H54 (cell line): Measurements from ENCODE around the gene OPN1MW3.
"Not testable (repeated sequence)": the region's sequence is repeated elsewhere in the genome, so short reads cannot be mapped to it uniquely, and the experiment has no call there.

Experiments used
- DNase-seq: peaks from one replicate; pipeline ENCODE4 v3.0.0; 2011; ENCODE audit warnings: low spot score, mixed read lengths; ENCODE audit not compliant: insufficient read length
- FAIRE-seq: peaks from 3 replicates; lab custom pipeline; 2011; peaks lifted over from hg19 to GRCh38; lab: Jason Lieb, UNC

Gene OPN1MW3

DNA sequence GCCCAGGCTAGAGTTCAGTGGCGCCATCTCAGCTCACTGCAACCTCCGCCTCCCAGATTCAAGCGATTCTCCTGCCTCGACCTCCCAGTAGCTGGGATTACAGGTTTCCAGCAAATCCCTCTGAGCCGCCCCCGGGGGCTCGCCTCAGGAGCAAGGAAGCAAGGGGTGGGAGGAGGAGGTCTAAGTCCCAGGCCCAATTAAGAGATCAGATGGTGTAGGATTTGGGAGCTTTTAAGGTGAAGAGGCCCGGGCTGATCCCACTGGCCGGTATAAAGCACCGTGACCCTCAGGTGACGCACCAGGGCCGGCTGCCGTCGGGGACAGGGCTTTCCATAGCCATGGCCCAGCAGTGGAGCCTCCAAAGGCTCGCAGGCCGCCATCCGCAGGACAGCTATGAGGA is at the start of gene OPN1MW3:
Gene OPN1MW3 (plus strand): TSS at position 301 of the 400 bp plus-strand sequence. CDS start 38 bp downstream, at position 339.
- FAIRE-seq, DNase-seq: not testable (repeated sequence)

DNA sequence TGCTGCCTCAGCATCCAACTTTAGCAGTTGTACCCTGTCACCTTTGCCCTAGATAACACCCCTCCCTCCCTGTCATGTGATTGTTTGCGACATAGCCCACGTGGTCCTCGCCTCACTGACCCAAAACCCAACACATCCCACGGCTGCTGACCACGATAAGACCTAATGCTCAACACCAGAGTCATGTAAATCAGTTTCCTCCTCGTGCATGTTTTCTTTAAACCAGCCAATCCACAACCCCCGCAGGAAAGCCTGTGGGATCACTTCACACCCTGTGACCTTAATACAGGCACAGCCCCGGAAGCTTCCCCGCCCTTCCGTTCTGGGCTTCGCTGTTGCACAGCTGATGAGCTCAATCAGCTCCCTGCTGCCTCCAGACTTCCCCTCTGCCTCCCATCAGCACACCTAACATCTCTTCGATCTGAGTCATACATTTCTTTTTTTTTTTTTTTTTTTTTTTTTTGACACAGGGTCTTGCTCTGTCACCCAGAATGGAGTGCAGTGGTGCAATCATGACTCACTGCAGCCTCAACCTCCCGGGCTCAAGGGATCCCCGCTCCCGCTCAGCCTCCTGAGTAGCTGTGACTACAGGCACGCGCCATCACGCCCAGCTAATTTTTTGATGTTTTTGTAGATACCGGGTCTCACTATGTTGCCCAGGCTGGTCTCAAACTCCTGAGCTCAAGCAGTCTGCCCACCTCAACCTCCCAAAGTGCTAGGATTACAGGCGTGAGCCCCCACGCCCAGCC is 47.5 kb upstream of the OPN1MW3 start:
- not testable (repeated sequence) for DNase-seq, FAIRE-seq

DNA sequence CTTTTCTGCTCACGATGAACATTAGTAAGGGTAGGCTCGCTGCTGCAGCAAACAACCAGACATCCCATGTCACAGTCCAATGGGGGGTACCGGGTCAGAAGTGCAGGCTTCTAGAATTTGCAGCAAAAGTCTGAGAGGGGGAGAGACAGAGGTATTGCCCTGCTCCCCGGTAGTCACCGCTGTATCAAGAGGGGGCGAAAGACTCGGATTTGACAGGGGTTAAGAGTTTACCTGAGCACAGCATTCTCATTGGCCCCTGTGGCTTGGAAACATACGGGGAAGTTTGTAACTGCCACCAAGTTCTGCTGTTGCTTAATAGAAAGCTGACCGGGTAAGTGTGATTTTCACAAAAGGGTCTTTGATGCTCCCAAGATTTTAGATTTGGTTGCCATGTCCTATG is 46.3 kb upstream of the OPN1MW3 start:
- not testable (repeated sequence) for FAIRE-seq, DNase-seq

DNA sequence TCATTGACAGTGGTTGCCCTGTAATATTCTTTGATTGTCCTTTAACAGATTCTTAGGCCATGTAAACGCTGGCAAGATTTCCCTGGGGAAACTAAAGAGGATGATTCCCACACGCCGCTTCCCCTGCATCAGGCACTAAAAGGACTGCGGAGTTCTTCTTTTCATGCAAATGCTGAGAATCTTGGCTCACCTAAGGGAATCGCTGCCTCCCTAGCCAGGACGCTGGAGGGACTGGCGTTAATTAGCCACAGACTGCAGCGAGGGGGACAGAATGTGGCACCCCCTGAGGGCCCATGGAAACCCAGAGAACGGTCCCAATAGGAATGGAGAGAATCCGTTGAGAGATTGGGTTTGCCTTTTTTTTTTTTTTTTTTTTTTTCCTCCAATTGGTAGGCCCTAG is 45.9 kb upstream of the OPN1MW3 start:
- not testable (repeated sequence) for FAIRE-seq, DNase-seq

DNA sequence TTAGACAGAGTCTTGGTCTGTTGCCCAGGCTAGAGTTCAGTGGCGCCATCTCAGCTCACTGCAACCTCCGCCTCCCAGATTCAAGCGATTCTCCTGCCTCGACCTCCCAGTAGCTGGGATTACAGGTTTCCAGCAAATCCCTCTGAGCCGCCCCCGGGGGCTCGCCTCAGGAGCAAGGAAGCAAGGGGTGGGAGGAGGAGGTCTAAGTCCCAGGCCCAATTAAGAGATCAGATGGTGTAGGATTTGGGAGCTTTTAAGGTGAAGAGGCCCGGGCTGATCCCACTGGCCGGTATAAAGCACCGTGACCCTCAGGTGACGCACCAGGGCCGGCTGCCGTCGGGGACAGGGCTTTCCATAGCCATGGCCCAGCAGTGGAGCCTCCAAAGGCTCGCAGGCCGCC is 37.9 kb upstream of the OPN1MW3 start, which contains the start of gene OPN1MW2:
Gene OPN1MW2 (plus strand): TSS at position 301 of the 400 bp plus-strand sequence. CDS start 60 bp downstream, at position 361.
- FAIRE-seq, DNase-seq: not testable (repeated sequence)

DNA sequence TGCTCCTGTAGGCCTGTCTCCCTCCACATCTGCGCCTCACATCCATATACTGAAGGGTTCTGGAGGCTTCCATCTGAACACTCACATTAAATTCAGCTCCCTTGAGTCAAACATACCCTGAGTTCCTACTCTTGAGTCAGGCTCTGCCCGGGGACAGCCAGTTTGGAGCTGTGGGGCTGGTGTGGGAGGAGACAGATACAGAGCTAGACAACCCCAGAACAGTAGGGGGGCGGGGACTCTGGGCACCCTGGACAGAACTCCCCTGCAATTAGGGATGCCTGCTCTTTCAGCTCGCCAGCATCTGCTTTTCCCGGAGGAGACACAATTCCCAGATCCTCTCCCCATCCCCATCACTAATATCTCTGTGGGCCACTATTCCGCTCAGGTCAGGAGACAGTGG is 32.1 kb upstream of the OPN1MW3 start:
- DNase-seq, FAIRE-seq: not testable (repeated sequence)

DNA sequence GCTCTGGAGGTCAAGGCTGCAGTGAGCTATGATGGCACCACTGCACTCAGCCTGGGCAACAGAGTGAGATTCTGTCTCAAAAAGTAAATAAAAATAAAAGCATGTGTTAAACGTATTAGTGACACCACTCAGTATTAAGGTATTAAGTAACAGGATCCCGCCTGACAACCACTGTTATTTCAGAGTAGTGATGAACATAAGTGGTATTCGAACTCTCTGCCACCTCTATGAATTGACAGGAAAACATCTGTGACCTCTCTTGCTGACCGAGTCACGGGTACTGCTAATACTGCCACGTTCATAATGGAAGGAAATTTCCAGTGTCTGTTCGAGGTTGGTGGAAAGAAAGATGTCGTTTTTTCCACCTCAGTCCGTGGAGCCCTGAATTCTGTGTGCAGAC is 30.7 kb upstream of the OPN1MW3 start:
- DNase-seq, FAIRE-seq: not testable (repeated sequence)

DNA sequence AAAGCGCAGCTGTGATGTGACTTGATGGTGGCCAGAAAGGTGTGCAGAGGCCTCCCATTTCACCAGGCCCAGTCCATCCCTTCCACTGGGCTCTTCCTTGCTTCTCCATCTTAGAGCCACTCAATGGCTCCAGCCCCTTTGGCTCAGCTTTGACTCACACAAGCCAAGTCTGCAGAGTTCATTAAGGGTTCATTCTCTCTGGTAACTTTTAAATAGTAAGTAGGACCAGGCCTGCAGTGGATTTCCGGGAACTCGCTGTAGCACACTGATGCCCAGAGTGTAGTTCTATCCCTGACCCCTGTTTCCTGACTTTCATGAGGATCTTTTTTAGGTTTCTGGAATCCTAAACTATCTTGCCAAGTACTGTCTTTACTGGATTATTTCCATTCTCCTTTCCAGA is 25.9 kb upstream of the OPN1MW3 start:
- not testable (repeated sequence) for FAIRE-seq, DNase-seq

DNA sequence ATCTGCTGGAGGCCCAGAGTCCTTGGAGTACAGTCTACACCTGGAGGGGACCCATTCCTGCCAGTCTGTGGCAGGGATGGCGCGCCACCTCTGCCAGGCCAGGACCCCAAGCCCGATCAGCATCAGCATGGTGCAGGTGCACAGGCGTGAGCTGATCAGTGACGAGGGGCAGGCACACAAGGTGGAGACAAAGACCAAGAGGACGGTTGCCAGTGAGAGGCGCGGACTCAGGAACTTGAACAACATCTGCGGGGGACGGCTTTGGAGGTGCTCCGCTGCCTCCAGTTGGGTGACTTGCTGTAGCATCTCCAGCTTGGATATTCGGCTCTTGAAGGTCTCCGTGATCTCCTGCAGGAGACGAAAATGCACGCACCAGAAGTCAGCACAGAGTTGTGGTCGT is 23.8 kb upstream of the OPN1MW3 start:
- FAIRE-seq, DNase-seq: not testable (repeated sequence)

DNA sequence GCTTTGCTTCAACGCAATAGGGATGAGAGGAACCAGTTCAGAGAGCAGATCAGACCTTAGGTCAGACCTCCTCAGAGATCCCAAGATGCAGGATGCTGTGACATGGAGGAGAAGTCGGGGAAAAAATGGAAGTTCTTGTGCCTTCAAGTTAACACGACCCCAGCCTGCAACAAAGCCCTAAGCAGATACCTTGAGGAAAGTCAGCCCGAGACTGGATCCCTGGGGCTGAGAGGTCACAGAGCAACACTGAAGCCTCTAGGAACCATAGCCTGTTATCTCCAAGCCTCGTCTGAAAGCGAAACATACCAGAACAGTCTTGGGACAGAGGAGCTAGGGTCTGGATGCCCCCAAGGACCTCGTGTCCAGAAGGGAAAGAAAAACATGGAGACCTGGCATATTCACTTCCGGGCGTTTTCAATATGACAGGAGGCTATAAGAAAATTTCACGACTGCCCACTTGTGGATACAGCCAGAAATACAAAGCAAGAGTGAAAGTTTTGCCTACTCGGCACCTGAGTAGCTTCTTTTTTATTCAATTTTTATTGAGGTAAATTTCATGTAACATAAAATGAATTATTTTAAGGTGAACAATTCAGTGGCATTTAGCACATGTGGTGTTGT is 18.3 kb upstream of the OPN1MW3 start:
- not testable (repeated sequence) for DNase-seq, FAIRE-seq

DNA sequence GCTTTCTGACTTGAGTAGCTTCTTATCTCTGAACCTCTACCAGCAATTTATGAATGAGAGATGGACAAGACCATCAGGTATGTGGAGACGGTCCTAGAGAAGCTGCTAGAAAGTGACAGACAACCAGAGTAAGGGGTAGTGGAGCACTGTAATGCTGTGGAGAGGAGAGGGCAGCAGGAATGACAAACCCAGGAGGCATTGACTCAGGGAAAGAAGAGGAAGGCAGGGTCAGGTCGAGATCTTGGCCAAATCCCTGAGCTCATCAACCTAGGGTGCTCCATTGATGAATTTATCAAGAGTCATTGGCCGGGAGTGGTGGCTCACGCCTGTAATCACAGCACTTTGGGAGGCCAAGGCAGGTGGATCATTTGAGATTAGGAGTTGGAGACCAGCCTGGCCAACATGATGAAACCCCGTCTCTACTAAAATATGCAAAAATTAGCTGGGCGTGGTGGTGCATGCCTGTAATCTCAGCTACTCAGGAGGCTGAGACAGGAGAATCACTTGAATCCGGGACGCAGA is 17.3 kb upstream of the OPN1MW3 start:
- FAIRE-seq, DNase-seq: not testable (repeated sequence)

DNA sequence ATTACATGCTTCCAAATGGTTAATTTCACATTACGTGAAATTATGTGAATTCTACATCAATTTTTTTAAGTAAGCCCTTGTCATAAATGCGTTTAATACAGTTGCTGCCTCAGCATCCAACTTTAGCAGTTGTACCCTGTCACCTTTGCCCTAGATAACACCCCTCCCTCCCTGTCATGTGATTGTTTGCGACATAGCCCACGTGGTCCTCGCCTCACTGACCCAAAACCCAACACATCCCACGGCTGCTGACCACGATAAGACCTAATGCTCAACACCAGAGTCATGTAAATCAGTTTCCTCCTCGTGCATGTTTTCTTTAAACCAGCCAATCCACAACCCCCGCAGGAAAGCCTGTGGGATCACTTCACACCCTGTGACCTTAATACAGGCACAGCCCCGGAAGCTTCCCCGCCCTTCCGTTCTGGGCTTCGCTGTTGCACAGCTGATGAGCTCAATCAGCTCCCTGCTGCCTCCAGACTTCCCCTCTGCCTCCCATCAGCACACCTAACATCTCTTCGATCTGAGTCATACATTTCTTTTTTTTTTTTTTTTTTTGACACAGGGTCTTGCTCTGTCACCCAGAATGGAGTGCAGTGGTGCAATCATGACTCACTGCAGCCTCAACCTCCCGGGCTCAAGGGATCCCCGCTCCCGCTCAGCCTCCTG is 9.9 kb upstream of the OPN1MW3 start:
- not testable (repeated sequence) for FAIRE-seq, DNase-seq

DNA sequence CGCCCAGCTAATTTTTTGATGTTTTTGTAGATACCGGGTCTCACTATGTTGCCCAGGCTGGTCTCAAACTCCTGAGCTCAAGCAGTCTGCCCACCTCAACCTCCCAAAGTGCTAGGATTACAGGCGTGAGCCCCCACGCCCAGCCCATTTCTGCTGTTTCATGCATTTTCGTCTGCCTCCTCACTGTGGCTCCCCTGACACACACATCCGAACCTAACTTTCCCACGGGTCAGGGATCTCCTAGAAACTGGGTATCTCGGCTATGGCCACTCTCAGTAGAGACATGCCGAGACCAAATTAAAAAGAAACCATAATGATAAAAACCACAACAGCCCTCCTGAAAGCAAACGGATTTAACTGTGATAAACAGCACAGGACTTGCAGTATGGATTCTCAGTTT is 9.3 kb upstream of the OPN1MW3 start:
- DNase-seq, FAIRE-seq: not testable (repeated sequence)

DNA sequence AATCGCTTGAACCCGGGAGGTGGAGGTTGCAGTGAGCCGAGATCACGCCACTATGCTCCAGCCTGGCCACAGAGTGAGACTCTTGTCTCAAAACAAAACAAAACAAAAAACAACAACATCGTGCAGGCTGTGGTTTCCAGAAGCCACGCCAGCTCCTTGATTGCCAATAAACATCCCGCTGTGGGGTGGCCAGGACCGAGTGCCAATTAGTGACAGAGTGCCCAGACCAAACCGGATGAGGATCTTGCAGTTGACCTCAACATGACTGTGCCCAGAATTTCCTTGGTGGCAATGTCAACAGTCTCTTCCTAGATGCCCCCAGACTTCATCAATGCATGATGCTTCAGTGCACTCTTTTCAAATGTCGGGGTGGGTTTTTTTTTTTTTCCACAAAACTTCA is 1.3 kb downstream of the OPN1MW3 start:
- FAIRE-seq, DNase-seq: not testable (repeated sequence)

DNA sequence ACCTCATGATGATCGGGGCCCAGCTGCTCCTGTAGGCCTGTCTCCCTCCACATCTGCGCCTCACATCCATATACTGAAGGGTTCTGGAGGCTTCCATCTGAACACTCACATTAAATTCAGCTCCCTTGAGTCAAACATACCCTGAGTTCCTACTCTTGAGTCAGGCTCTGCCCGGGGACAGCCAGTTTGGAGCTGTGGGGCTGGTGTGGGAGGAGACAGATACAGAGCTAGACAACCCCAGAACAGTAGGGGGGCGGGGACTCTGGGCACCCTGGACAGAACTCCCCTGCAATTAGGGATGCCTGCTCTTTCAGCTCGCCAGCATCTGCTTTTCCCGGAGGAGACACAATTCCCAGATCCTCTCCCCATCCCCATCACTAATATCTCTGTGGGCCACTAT is 5.7 kb downstream of the OPN1MW3 start:
- not testable (repeated sequence) for FAIRE-seq, DNase-seq

DNA sequence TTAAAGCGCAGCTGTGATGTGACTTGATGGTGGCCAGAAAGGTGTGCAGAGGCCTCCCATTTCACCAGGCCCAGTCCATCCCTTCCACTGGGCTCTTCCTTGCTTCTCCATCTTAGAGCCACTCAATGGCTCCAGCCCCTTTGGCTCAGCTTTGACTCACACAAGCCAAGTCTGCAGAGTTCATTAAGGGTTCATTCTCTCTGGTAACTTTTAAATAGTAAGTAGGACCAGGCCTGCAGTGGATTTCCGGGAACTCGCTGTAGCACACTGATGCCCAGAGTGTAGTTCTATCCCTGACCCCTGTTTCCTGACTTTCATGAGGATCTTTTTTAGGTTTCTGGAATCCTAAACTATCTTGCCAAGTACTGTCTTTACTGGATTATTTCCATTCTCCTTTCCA is 11.9 kb downstream of the OPN1MW3 start:
- FAIRE-seq, DNase-seq: not testable (repeated sequence)

DNA sequence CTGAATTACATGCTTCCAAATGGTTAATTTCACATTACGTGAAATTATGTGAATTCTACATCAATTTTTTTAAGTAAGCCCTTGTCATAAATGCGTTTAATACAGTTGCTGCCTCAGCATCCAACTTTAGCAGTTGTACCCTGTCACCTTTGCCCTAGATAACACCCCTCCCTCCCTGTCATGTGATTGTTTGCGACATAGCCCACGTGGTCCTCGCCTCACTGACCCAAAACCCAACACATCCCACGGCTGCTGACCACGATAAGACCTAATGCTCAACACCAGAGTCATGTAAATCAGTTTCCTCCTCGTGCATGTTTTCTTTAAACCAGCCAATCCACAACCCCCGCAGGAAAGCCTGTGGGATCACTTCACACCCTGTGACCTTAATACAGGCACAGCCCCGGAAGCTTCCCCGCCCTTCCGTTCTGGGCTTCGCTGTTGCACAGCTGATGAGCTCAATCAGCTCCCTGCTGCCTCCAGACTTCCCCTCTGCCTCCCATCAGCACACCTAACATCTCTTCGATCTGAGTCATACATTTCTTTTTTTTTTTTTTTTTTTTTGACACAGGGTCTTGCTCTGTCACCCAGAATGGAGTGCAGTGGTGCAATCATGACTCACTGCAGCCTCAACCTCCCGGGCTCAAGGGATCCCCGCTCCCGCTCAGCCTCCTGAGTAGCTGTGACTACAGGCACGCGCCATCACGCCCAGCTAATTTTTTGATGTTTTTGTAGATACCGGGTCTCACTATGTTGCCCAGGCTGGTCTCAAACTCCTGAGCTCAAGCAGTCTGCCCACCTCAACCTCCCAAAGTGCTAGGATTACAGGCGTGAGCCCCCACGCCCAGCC is 27.3 kb downstream of the OPN1MW3 start:
- not testable (repeated sequence) for FAIRE-seq, DNase-seq

DNA sequence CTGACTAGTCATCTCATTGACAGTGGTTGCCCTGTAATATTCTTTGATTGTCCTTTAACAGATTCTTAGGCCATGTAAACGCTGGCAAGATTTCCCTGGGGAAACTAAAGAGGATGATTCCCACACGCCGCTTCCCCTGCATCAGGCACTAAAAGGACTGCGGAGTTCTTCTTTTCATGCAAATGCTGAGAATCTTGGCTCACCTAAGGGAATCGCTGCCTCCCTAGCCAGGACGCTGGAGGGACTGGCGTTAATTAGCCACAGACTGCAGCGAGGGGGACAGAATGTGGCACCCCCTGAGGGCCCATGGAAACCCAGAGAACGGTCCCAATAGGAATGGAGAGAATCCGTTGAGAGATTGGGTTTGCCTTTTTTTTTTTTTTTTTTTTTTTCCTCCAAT is 29.0 kb downstream of the OPN1MW3 start:
- not testable (repeated sequence) for FAIRE-seq, DNase-seq
